Stimulated activated CD8-positive, alpha-beta memory T cell treated with anti-CD3 and anti-CD28 coated beads, Interleukin-7, amount 100 ng/mL, for 1 hour (primary cell): ENCODE data around the gene AP5S1.
"Not testable (repeated sequence)": the region's sequence is repeated elsewhere in the genome, so short reads cannot be mapped to it uniquely, and the experiment has no call there.

Source experiments
- DNase-seq, 2 donors: peaks; one replicate each; pipeline ENCODE4 v3.0.0-alpha.2; 2020; ENCODE audit warnings: low read depth in 2 of 2

The AP5S1 gene

DNA sequence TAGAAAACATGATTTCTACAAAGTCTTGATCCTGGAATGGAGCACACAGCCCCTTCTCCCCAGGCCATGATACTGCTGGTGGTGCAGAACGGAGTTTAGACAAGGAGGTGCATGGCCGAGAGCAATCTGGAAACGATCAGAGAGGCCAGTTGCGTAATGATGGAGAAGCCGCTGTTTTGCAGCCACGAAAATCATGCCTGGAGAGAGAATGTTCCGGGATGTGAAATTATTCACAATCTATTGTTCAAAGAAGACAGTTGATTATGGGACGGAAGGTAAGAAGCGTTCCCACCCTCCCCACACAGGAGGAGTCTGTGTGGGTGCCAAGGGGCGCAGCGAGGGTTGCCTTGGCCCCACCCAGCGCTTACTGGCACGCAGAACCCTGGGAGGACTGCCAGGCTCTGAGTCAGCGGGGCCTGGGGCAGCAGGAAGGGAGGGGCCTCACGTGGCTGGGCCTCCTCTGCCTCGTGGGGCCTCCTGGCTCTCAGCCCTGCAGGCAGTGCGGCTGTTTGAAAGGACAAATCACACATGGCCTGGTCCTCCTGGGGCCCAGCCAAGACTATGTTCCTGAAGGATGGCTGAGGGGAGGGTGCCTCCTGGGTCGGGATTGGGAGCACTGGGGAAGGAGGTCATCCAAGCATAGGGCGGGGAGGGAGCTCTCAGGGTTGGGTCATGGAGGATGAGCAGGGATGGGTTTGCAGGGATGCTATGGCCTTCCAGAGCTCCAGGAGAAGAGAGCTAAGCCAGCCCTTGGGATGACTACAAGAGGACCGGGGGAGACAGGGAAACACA, 8.7 kb upstream of the AP5S1 start:
- DNase-seq = peak; percentile 81 to 84

DNA sequence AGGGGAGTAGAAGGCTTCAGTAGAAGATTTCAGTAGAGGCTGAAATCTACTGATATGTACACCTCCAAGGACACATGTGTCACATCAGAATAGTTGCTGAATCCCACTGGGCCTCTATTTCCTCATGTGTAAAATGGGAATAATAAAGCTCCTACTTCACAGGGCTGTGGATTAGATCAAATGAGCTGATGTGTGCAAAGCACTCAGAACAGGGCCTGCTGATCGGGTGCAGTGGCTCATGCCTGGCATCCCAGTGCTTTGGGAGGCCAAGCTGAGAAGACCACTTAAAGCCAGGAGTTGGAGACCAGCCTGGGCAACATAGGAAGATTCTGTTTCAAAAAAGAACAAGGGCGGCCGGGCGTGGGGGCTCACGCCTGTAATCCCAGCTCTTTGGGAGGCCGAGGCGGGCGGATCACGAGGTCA, 8.1 kb upstream of the AP5S1 start:
- no peak for DNase-seq

DNA sequence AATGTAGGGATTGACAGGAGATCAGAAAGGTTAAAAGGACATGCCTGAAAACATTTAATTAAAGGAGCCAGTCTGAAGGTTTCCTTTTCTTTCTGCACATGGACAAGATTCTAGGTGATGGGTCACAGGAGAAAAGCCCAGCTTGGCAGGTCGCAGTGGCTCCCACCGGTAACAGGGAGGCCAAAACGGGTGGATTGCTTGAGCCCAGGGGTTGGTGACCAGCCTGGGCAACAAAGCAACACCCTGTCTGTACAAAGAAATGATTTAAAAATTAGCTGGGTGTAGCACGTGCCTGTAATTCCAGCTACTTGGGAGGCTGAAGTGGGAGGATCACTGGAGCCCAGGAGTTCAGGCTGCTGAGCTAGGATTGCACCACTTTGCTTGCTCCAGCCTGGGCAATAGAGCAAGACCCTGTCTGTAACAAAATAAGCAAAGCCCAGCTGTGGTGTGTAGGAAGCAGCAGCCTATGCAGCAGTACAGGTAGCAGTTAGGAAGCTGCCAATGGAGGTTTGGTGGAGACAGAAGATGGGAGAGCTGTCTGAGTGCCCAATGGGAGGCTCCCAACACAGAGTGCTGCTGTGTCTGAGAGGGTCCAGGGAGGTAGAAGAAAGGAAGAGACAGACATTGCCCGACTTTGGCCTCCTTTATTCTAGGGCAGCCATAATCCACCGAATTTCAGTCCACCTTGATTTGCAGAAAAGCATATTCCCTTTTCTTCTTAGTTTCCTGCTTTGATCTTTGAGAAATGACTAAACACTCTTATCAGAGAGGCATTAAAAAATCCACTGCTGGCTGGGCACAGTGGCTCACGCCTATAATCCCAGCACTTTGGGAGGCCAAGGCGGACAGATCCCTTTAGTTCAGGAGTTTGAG, 7.1 kb upstream of the AP5S1 start:
- no peak for DNase-seq

DNA sequence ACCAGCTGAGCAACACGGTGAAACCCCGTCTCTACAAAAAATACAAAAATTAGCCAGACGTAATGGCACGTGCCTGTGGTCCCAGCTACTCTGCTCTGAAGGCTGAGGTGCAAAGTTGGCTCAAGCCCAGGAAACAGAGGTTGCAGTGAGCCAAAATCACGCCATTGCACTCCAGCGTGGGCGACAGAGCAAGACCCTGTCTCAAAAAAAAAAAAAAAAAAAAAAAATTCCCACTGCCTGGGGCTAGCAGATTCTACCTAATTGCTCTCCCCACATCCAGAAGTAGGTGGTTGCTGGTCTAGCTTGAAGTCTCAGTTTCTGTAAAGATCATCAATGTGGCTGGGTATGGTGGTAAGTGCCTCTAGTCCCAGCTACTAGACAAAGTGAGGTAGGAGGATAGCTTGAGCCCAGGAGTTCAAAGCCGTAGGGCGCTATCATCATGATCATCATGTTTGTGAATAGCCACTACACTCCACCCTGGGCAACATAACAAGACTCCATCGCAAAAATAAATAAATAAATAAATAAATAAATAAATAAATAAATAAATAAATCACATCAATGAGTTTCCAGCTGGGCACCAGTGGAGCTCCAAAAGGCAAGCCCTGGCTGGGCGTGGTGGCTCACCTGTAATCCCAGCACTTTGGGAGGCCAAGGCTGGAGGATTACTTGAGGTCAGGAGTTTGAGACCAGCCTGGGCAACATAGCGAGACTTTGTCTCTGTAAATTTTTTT, 6.3 kb upstream of the AP5S1 start:
- DNase-seq = no peak

DNA sequence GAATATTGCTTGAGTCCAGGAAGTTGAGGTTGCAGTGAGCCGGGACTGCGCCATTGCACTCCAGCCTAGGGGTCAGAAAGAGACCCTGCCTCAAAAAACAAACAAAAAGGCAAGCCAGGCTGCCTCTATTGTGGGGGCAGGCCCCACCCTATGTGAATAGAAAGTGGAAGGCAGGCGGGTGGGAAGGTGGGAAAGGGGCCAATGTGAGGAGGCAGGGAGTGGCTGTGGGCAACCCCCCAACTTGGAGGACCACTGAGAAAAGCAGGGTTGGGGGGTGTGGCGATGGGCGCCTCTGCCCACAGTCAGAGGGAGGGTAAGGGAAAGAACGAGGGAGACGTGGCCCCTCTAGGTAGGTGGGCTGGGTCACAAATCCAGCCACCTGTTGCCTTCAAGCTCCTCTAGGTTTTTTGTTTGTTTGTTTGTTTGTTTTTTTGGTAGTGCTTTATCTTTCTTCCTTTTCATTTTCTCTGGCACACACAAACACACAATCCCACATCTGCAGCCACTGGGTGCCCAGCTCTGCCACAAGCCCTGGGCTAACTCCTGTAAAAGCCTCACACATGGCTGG, 5.3 kb upstream of the AP5S1 start:
- no peak for DNase-seq

DNA sequence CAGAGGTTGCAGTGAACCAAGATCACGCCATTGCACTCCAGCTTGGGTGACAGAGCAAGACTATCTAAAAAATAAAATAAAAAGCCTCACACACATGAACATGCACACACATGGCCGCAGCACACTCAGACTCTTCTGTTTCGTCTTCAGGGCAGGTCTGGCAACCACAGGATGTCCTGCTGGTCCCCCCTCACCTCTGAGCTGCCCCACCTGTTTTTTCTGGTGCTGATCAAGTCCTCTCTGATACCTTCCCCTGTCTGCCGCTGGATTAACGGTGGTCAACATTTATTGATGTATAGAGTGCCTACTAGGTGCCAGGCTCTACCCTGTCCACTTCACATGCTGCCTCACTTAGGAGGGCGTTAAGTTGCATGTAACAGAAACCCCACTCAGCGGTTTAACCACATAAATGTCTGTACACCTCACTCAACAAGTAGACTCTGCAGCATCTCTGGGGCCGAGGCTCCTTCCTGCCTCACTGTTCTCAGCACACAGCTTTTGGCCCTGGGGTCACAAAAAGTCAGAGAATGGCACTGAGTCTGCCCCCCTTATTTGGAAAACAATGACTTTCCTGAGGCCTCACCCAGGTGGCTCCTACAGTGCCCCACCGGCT, 4.5 kb upstream of the AP5S1 start:
- no peak for DNase-seq

DNA sequence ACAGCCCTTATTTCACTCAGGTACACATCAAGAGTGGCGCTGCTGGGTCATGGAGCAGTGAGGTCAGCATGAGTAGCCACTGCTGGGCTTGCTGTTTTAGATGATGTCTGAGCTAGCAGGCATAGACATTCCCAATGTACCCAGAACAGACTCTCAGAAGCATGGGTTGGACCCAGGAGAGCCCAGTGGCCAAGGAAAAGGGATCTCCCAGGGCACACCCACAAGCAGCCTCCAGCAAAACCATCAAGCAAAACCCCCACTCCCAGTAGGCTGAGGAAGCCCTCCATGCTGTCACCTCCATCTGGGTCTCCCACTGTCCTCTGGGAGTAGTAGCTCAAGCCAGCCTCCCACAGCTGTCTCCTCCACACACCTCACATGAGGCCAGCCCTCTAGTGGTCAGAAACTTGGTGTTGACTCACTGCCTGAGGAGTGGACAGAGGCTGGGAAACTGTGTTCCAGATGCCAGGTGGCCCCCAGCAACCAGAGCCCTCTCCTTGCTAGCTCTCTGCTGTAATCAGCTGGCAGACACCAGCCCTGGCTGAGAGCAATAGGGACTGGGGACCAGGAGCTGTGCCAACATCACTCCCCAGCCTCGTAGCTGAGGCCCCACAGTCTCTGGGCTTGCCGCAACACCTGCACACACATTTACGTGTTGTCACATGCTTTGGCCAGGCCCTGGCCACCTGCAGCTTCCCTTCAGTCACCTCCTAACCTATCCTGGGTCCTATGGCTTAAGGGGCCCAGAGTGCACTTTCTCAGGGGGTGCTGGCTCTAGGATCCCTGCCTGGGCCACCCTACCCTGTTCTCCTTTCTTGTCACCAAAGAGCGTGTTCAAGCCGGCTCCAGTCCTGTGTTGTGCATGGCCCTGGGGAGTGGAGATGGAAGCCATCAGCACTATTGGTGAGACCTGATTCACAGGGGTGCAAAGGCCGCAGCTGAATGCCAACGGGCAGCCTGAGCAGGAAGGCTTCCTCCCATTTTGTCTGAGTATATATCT, 1.9 kb upstream of the AP5S1 start:
- no peak for DNase-seq

DNA sequence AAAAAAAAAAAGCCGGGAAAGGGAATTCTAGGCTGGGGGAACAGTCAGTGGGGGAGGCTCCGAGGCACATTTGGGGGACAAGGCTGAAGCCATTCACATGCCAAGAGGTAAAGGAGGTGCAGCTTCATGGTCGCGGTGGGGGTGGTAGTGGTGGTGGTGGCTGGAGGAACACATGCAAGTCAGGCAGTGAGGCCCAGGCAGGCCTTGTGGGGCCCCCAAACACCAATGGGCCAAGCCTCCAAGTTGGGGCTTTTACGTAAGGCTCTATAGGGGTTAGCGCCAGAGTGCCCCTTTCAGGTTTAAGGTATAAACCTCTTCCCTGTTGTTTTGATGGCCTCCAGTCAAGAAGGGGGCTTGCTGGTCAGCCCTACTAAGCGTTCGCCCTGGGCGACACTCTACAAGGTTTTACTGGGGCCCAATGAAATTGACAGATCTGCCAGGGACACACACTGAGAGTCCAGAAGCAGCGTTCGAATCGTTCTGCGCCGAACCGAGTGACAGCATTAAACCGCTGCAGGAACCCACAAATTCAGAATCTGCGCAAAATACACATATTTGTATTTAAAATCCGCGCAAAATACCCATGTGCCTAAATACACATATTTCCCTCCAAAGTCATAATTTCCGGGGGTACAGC, 818 bp upstream of the AP5S1 start:
- no peak for DNase-seq

DNA sequence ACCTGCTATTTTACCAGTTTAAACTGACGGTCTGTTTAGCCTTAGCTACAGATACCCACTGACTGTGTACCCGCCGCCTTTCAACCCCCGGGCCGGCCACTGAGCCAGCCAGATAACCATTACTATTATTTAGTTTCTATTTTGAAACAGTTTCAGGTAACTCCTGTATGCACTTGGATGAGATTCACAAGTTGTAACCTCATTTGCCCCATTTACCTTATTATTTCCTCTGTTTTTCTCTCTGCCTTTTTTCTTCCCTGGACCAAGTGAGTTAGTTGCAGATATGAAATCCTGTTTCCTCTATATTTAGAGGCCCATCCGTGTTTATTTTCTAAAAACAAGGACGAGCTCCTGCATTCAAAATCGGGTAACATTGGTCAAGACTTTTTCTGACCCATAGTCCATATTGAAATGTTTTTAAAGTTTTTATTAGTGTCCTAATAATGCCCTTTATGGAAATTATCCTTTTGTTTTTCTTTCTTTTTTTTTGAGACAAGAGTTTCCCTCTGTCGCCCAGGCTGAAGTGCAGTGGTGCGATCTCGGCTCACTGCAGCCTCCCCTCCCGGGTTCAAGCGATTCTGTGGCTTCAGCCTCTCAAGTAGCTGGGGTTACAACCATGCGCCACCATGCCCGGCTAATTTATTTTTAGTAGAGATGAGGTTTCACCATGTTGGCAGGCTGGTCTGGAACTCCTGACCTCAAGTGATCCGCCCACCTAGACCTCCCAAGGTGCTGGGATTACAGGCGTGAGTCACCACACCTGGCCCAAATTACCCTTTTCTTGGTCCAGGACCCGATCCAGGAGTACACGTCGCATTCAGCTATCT, 767 bp downstream of the AP5S1 start:
- no peak for DNase-seq

DNA sequence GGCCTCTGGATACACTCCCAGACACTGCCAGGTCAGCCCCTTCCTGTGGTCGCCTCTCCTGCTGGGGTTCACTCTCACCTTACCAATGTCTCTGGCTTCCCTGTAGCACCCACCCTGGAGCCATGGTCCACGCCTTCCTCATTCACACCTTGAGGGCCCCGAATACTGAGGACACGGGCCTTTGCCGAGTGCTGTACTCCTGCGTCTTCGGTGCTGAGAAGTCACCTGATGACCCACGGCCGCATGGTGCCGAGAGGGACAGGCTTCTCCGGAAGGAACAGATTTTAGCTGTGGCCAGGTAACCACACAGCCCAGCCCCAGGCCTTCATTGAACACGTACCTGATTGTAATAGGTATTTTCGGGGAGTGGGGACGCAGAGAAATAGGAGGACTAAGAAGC, 1.6 kb downstream of the AP5S1 start:
- DNase-seq = no peak

DNA sequence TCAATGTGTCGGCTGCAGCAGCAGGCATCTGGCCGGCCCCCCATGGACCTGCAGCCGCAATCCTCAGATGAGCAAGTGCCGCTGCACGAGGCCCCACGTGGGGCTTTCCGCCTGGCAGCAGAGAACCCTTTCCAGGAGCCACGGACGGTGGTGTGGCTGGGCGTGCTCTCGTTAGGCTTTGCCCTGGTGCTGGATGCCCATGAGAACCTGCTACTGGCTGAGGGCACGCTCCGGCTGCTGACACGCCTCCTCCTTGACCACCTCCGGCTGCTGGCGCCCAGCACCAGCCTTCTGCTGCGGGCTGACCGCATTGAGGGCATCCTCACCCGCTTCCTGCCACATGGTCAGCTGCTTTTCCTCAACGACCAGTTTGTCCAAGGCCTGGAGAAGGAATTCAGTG, 3.5 kb downstream of the AP5S1 start:
- DNase-seq = no peak

DNA sequence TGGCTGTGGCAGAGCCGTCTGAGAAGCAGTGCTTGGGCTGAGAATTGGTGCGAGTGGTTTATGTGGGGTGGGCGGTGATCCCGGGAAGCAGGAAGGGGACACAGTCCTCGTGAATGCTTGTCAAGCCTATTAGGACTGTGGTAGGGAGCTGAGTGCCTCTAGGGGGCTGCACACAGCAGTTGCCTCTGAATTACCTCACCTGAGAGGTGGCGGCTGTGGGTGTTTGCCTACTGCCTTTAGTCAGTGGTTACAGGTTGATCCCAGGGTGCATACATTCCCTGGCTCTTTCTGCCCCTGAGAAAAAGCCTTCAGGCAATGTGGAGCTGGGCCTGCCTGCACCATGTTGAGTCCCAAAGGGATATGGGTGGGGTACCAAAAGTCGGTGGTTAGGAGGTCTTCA, 5.2 kb downstream of the AP5S1 start:
- DNase-seq = no peak

DNA sequence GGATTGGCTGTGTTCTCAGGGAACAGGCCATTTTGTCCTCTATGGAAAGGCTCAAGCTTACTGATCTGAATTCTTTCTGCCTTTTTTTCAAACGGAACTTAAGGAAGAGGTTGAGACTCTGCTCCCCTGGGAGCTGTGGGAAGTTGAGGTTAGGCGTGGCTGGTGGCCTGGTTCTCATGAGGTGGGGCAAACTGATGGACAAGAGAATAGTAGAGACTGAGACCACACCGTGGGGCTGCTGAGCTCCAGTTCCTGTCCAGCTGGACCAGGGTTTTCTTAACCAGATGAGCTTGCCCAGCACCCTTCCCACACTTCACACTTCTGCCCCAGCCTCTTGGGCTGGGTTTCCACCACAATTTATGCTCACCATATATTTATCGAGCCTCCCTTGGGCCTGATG, 6.1 kb downstream of the AP5S1 start:
- no peak for DNase-seq

DNA sequence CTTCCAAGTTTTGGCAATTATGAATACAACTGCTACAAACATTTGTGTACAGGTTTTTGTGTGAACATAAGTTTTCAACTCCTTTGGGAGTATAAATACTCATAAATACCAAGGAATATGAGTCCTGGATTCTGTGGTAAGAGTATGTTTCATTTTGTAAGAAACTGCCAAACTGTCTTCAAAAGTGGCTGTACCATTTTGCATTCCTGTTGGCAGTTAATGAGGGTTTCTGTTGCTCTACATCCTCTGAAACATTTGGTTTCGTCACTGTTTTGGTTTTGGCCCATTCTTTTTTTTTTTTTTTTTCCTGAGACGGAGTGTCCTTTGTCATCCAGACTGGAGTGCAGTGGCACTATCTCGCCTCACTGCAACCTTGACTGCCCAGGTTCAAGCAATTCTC, 8.5 kb downstream of the AP5S1 start:
- no peak for DNase-seq

DNA sequence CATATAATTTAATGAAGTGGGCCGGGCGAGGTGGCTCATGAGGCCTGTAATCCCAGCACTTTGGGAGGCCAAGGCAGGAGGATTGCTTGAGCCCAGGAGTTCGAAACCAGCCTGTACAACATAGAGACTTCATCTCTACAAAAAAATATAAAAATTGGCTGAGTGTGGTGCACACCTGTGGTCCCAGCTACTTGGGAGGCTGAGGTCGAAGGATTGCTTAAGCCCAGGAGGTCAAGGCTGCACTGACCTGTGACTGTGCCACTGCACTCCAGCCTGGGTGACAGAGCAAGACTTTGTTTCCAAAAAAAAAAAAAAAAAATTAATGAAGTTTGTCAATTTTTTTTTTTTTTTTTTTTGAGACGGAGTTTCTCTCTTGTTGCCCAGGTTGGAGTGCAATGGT, 9.5 kb downstream of the AP5S1 start:
- not testable (repeated sequence) for DNase-seq

DNA sequence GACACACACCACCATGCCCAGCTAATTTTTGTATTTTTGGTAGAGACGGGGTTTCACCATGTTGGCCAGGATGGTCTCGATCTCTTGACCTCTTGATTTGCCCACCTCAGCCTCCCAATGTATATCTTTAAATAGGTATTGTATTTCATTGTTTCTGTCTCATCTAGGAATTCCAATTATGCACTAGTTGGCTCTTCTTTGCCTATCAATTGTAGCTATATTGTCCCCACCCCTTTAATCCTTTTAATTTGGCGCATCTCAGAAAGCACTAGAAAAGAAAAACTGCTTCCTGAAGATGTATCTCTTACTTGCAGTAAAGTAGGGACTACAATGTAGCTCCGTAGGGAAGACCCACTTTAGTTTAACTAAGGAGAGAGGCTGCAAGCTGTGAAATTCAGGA, 15.8 kb downstream of the AP5S1 start:
- no peak for DNase-seq

DNA sequence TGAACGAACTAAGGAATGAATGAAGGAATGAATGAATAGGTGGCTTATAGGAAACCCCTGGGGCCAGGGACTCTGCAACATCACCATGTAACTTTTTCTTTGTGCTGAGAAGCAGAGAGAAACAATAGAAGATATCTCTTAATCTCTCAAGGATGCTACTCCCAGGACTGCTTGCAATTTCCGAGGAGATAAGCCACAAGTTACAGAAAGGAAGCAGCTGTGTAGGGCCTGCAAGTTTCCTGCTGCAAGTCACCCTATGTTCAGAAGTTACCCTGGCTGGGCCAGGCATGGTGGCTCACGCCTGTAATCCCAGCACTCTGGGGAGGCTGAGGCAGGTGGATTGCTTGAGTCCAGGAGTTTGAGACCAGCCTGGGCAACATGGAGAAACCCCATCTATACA, 19.0 kb downstream of the AP5S1 start:
- no peak for DNase-seq

DNA sequence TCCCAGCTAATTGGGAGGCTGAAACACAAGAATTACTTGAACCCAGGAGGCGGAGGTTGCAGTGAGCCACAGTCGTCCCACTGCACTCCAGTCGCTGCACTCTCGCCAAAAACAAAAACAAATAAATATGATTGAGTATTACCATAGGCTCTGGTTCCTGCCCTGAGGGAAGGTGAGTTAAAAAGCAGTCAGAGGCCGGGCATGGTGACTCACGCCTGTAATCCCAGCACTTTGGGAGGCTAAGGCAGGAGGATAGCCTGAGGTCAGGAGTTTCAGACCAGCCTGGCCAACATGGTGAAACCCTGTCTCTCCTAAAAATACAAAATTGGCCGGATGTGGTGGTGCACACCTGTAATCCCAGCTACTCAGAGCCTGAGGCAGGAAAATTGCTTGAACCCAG, 19.9 kb downstream of the AP5S1 start:
- not testable (repeated sequence) for DNase-seq

DNA sequence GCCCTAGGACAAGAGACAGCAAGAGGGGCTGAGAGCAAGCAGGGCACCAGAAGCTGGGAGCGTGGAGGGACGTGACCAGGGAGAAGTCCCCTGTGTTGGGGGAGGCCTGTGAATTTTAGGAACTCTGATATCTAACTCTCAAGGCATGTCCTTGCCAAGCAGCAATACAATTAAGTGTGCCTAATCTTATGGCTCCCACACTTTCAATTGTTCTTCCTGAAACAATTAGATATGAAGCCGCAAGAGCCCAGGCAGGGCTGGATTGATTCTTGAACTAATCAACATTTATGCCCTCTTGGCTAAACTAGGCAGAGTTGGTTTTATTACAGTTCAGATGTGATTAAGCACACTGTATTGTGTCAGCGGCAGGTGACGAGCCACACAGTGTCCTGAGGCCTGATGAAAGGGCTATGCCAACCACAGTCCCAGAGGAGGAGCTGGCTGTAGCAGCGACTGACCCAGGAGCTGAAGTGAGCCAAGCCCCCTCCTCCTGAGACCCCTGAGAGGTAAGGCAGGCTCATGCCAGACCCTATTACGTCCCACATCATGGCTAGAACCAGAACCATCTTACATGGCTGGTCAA, 22.1 kb downstream of the AP5S1 start:
- DNase-seq = no peak
